ENCODE measurements around the gene RTN4IP1. TPM values are rescaled to one million over a fixed set of nuclear protein-coding genes. Genes with fewer than 3 reads are reported as not detected.

Gene RTN4IP1
- total RNA-seq, 2 experiments from 2014 or later, result 8.4 to 9.6 TPM

GRCh38 chr6:106536851-106537250 is 92.4 kb downstream of the RTN4IP1 start:
- H3K27ac Mint-ChIP-seq, result peak overlapping the region; percentile 85
- ChIA-PET POLR2A (interaction anchor here (0.6 to 5.6 kb wide), 5 partner anchors 9 to 452 kb away, joined by 3 to 65 read pairs (median 7); no protein-coding TSS in a partner anchor), CTCF (interaction anchor here (1.1 to 1.5 kb wide), 7 partner anchors 10 to 29 kb away, joined by 3 to 5 read pairs (median 3); no protein-coding TSS in a partner anchor)
- intact Hi-C loops (cut with micrococcal nuclease), result no loop called here
- H3K9me3 Mint-ChIP-seq, result no peaks in the 10 kb centered on the region
- H3K36me3 Mint-ChIP-seq (ENCODE audit: low read depth), result peaks cover 37% of the 10 kb centered on the region
- H3K27me3 Mint-ChIP-seq, result no peaks in the 10 kb centered on the region
- TF ChIP-seq CTCF (IDR thresholded peaks at IDR 0.05), result no peak
- ATAC-seq (peak; percentile 18), DNase-seq (no peak)
- H3K4me3 Mint-ChIP-seq, result peak overlapping the region; percentile 13
- peaks cover 63% of the 10 kb centered on the region for H3K4me1 Mint-ChIP-seq (ENCODE audit: low read depth)

GRCh38 chr6:106536357-106536756 is 92.9 kb downstream of the RTN4IP1 start:
- Mint-ChIP-seq H3K9me3 (no peaks in the 10 kb centered on the region), H3K27me3 (no peaks in the 10 kb centered on the region), H3K27ac (peak overlapping the region; percentile 85), H3K4me1 (ENCODE audit: low read depth) (peaks cover 63% of the 10 kb centered on the region), H3K4me3 (no peak overlapping the region), H3K36me3 (ENCODE audit: low read depth) (peaks cover 41% of the 10 kb centered on the region)
- ATAC-seq (no peak), DNase-seq (no peak)
- no peak for TF ChIP-seq CTCF (IDR thresholded peaks at IDR 0.05)
- intact Hi-C loops (cut with micrococcal nuclease), result no loop called here
- ChIA-PET POLR2A (interaction anchor here (0.6 to 5.6 kb wide), 4 partner anchors 9 to 452 kb away, joined by 3 to 65 read pairs (median 8); no protein-coding TSS in a partner anchor), CTCF (interaction anchor here (1.1 to 1.5 kb wide), 6 partner anchors 10 to 30 kb away, joined by 3 to 5 read pairs (median 4); no protein-coding TSS in a partner anchor)

- Mint-ChIP-seq H3K4me1 (ENCODE audit: low read depth) (peaks cover 73% of the 10 kb centered on the region), H3K36me3 (ENCODE audit: low read depth) (peaks cover 51% of the 10 kb centered on the region)
- intact Hi-C loops (cut with micrococcal nuclease), result loop anchor here (2.0 kb wide), 1 partner anchor 14 kb away; no protein-coding TSS in a partner anchor
Observed at GRCh38 chr6:106535012-106535411, 94.3 kb downstream of the RTN4IP1 start.

GRCh38 chr6:106534564-106534982 is 94.7 kb downstream of the RTN4IP1 start:
- intact Hi-C loops (cut with micrococcal nuclease), result loop anchor here (2.0 kb wide), 1 partner anchor 14 kb away; no protein-coding TSS in a partner anchor
- peaks cover 55% of the 10 kb centered on the region for H3K36me3 Mint-ChIP-seq (ENCODE audit: low read depth)
- peaks cover 78% of the 10 kb centered on the region for H3K4me1 Mint-ChIP-seq (ENCODE audit: low read depth)
- peak overlapping the region; percentile 84 for H3K27ac Mint-ChIP-seq
- no peak for TF ChIP-seq CTCF (IDR thresholded peaks at IDR 0.05)
- DNase-seq, result peak; percentile 77
- H3K4me3 Mint-ChIP-seq, result no peak overlapping the region
- no peaks in the 10 kb centered on the region for H3K9me3 Mint-ChIP-seq
- ChIA-PET CTCF (interaction anchor here (1.0 to 2.5 kb wide), 7 partner anchors 10 to 27 kb away, joined by 3 to 27 read pairs (median 4); no protein-coding TSS in a partner anchor), POLR2A (interaction anchor here (1.0 to 5.6 kb wide), 9 partner anchors 10 to 542 kb away, joined by 3 to 65 read pairs (median 8); no protein-coding TSS in a partner anchor)
- ATAC-seq, result peak; percentile 84
- H3K27me3 Mint-ChIP-seq, result no peaks in the 10 kb centered on the region

More at GRCh38 chr6:106535012-106535411, 94.3 kb downstream of the RTN4IP1 start:
- Mint-ChIP-seq H3K9me3 (no peaks in the 10 kb centered on the region), H3K4me3 (no peak overlapping the region), H3K27me3 (no peaks in the 10 kb centered on the region), H3K27ac (peak overlapping the region; percentile 84)
- TF ChIP-seq CTCF (IDR thresholded peaks at IDR 0.05), result no peak
- ChIA-PET POLR2A (interaction anchor here (1.0 to 5.6 kb wide), 9 partner anchors 9 to 543 kb away, joined by 3 to 65 read pairs (median 8); no protein-coding TSS in a partner anchor), CTCF (interaction anchor here (1.3 to 2.5 kb wide), 5 partner anchors 10 to 27 kb away, joined by 3 to 27 read pairs (median 5); no protein-coding TSS in a partner anchor)
- peak; percentile 35 for ATAC-seq
- peak; percentile 44 for DNase-seq

GRCh38 chr6:106534004-106534403 is 95.3 kb downstream of the RTN4IP1 start:
- ATAC-seq (no peak), DNase-seq (no peak)
- POLR2A ChIA-PET, result interaction anchor here (1.0 to 5.6 kb wide), 10 partner anchors 9 to 542 kb away, joined by 3 to 65 read pairs (median 6); no protein-coding TSS in a partner anchor
- Mint-ChIP-seq H3K27ac (peak overlapping the region; percentile 84), H3K27me3 (no peaks in the 10 kb centered on the region), H3K9me3 (no peaks in the 10 kb centered on the region), H3K4me3 (no peak overlapping the region), H3K36me3 (ENCODE audit: low read depth) (peaks cover 59% of the 10 kb centered on the region), H3K4me1 (ENCODE audit: low read depth) (peaks cover 83% of the 10 kb centered on the region)
- TF ChIP-seq CTCF (IDR thresholded peaks at IDR 0.05), result no peak
- CTCF ChIA-PET, result interaction anchor here (1.0 to 2.5 kb wide), 9 partner anchors 9 to 33 kb away, joined by 3 to 27 read pairs (median 4); no protein-coding TSS in a partner anchor
- intact Hi-C loops (cut with micrococcal nuclease), result loop anchor here (2.0 kb wide), 1 partner anchor 13 kb away; no protein-coding TSS in a partner anchor
